ENCODE data around the gene EFNB1.

EFNB1 gene

GRCh38 chrX:68827256-68827655, 1.6 kb upstream of the EFNB1 start:
- no peak overlapping the region for H3K9ac ChIP-seq (ENCODE audit: low read depth in 1 of 2, low read length in 2 of 2)
- H3K27ac ChIP-seq (ENCODE audit: low read depth, low read length), result no peak overlapping the region
- no peak overlapping the region for H3K4me3 ChIP-seq (ENCODE audit: low read depth in 1 of 2, low read length in 2 of 2)
- peaks cover 3 to 4% of the 10 kb centered on the region in 2 donors for H3K4me1 ChIP-seq (ENCODE audit: control insufficient read depth in 1 of 2, insufficient read depth in 2 of 2, low read length in 2 of 2)
- H3K9me3 ChIP-seq (ENCODE audit: control insufficient read depth in 1 of 2, low read length in 2 of 2), result no peaks in the 10 kb centered on the region
- H3K36me3 ChIP-seq (ENCODE audit: control insufficient read depth in 1 of 2, insufficient read depth in 2 of 2, low read length in 2 of 2), result no peaks in the 10 kb centered on the region
- H3K27me3 ChIP-seq (ENCODE audit: control insufficient read depth in 1 of 2, insufficient read depth in 2 of 2, low read length in 2 of 2), result no peaks in the 10 kb centered on the region

DNA sequence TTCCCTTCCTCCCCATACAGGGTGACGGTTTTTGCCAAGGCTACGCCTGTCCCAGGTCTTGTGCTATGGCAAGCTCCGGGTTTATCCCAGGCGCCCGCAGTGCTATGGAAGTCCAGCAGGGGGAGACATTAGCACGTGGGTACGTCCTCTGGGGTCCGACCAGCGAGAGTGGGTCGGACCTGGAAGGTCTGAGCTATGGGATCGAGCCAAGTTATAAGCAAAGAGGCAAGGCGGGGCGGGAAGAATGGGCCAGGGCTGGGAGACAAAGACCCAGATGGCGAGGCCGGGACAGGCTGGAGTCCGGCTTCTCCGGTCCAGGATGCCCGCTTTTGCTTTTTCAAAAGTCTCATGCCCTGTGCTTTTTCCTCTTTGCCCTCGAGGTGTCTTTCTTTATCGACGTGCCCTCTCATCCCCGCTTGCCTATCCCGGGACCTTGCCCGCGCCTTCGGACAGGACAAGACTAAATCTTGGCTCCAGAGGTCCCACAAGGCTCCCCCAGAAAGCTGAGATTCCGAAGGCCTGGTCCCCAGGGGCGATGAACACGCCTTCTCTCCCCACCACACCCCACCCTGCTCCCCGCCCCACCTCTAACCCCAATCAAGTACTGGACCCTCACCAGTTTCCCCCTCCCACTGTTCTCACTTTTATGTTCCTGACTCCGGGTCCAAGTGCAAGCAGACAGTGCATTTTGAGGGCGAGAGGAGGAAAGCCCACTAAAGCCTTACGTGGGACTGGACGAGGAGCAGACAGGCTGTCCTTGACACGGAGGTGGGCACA, 785 bp upstream of the EFNB1 start:
- Histone ChIP-seq H3K27ac (ENCODE audit: low read depth, low read length) (peak overlapping the region; percentile 13), H3K4me3 (ENCODE audit: low read depth in 1 of 2, low read length in 2 of 2) (peak overlapping the region; percentile 74 to 82), H3K9ac (ENCODE audit: low read depth in 1 of 2, low read length in 2 of 2) (no peak overlapping the region), H3K9me3 (ENCODE audit: control insufficient read depth in 1 of 2, low read length in 2 of 2) (no peaks in the 10 kb centered on the region), H3K27me3 (ENCODE audit: control insufficient read depth in 1 of 2, insufficient read depth in 2 of 2, low read length in 2 of 2) (no peaks in the 10 kb centered on the region), H3K4me1 (ENCODE audit: control insufficient read depth in 1 of 2, insufficient read depth in 2 of 2, low read length in 2 of 2) (peaks cover 0 to 6% of the 10 kb centered on the region in 2 donors), H3K36me3 (ENCODE audit: control insufficient read depth in 1 of 2, insufficient read depth in 2 of 2, low read length in 2 of 2) (no peaks in the 10 kb centered on the region)

DNA sequence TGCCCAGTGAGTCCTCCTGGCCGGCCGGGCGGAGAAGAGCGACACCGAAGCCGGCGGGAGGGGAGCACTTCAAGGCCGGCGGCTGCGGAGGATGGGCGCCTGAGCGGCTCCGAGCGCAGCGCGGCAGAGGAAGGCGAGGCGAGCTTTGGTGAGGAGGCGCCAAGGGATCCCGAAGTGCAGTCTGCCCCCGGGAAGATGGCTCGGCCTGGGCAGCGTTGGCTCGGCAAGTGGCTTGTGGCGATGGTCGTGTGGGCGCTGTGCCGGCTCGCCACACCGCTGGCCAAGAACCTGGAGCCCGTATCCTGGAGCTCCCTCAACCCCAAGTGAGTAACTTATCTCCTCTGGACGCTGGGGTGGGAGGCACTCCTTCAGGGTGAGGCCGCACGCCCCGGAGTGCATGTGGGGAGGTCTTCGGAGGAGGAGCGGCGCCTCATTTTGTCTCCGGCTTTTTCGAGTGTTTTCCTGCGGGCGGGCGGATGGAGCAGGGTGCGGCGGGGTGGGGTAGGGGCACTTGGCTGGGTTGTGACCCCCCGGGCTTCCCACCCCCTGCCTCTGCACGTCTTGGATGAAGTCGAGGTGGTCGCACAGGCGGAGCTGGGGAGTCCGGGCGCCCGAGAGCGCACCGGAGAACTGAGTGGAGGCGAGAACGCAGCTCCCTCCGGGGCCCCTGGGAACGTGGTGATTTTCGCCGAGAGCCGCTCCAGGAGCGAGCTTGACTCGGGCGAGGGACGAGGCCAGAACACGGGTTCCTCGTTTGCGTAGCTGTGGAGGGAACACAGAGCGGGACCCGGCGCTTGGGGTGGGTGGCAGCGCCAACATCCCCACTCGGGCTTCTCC, 979 bp downstream of the EFNB1 start:
- Histone ChIP-seq H3K4me3 (ENCODE audit: low read depth in 1 of 2, low read length in 2 of 2) (peak overlapping the region; percentile 74 to 82), H3K4me1 (ENCODE audit: control insufficient read depth in 1 of 2, insufficient read depth in 2 of 2, low read length in 2 of 2) (peaks cover 13 to 20% of the 10 kb centered on the region in 2 donors), H3K36me3 (ENCODE audit: control insufficient read depth in 1 of 2, insufficient read depth in 2 of 2, low read length in 2 of 2) (no peaks in the 10 kb centered on the region), H3K9ac (ENCODE audit: low read depth in 1 of 2, low read length in 2 of 2) (peak overlapping the region; percentile 74 to 78), H3K9me3 (ENCODE audit: control insufficient read depth in 1 of 2, low read length in 2 of 2) (no peaks in the 10 kb centered on the region), H3K27me3 (ENCODE audit: control insufficient read depth in 1 of 2, insufficient read depth in 2 of 2, low read length in 2 of 2) (no peaks in the 10 kb centered on the region), H3K27ac (ENCODE audit: low read depth, low read length) (peak overlapping the region; percentile 66)

DNA sequence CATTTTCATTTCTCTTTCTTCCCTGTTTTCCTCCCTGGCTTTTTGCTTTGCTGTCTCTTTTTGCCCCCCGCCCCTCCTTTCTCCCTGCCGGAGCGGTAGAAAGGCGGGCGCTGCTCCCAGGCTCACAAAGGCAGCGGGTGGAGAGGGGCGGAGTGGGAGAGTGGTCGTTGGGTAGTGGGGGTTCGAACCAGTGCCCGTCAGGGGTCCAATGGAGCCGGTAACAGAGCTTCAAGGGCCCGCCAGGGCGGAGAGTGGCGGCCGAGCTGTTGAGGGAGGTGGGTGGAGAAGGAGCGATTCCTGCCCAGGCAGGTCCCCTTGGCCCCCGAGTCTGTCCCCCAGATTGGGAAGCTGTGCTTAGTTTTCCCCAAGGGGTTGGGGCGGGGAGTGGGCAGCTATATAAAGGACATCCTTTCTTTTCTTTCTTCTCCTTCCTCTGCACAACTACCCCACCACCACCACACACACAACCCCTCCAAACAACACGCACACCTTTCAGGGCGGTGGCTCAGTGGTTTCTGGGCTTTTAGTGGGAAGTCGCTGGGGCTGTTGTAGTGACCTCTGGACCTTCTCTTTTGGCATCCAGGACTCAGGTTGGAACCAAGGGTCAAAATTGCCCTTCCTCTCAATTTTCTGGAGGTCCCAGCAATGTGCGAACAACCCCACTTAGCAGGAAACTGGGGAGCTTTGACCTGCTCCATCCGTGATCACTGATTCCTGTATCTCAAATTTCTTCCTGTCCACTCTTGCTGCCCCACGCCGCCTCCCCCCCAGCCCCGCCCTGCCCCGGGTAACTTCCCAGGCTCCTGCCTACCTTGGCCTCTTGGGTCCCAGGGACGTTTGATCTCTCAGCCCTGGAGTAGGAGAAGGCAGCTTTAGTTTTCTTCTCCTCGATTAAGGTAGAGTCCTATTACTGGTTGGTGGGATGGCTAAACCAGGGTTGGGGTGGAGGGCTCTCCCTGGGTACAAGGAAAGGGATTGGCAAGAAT, 1.9 kb downstream of the EFNB1 start:
- Histone ChIP-seq H3K27ac (ENCODE audit: low read depth, low read length) (peak overlapping the region; percentile 66), H3K9ac (ENCODE audit: low read depth in 1 of 2, low read length in 2 of 2) (peak overlapping the region; percentile 74 to 78)

GRCh38 chrX:68831405-68832100, 2.7 kb downstream of the EFNB1 start:
- Histone ChIP-seq H3K27me3 (ENCODE audit: control insufficient read depth in 1 of 2, insufficient read depth in 2 of 2, low read length in 2 of 2) (no peaks in the 10 kb centered on the region), H3K27ac (ENCODE audit: low read depth, low read length) (peak overlapping the region; percentile 42), H3K4me3 (ENCODE audit: low read depth in 1 of 2, low read length in 2 of 2) (peak overlapping the region; percentile 74 to 82), H3K4me1 (ENCODE audit: control insufficient read depth in 1 of 2, insufficient read depth in 2 of 2, low read length in 2 of 2) (peaks cover 23 to 26% of the 10 kb centered on the region in 2 donors), H3K36me3 (ENCODE audit: control insufficient read depth in 1 of 2, insufficient read depth in 2 of 2, low read length in 2 of 2) (peaks cover 0 to 5% of the 10 kb centered on the region in 2 donors), H3K9me3 (ENCODE audit: control insufficient read depth in 1 of 2, low read length in 2 of 2) (no peaks in the 10 kb centered on the region), H3K9ac (ENCODE audit: low read depth in 1 of 2, low read length in 2 of 2) (peak overlapping the region; percentile 58 to 78)

More for the DNA sequence above, 1.9 kb downstream of the EFNB1 start:
- H3K36me3 ChIP-seq (ENCODE audit: control insufficient read depth in 1 of 2, insufficient read depth in 2 of 2, low read length in 2 of 2), result no peaks in the 10 kb centered on the region
- peaks cover 21 to 22% of the 10 kb centered on the region in 2 donors for H3K4me1 ChIP-seq (ENCODE audit: control insufficient read depth in 1 of 2, insufficient read depth in 2 of 2, low read length in 2 of 2)
- no peaks in the 10 kb centered on the region for H3K27me3 ChIP-seq (ENCODE audit: control insufficient read depth in 1 of 2, insufficient read depth in 2 of 2, low read length in 2 of 2)
- no peaks in the 10 kb centered on the region for H3K9me3 ChIP-seq (ENCODE audit: control insufficient read depth in 1 of 2, low read length in 2 of 2)
- peak overlapping the region; percentile 74 to 82 for H3K4me3 ChIP-seq (ENCODE audit: low read depth in 1 of 2, low read length in 2 of 2)

- no peaks in the 10 kb centered on the region for H3K27me3 ChIP-seq (ENCODE audit: control insufficient read depth in 1 of 2, insufficient read depth in 2 of 2, low read length in 2 of 2)
- peak overlapping the region; percentile 58 to 78 for H3K9ac ChIP-seq (ENCODE audit: low read depth in 1 of 2, low read length in 2 of 2)
- peak overlapping the region; percentile 74 to 82 for H3K4me3 ChIP-seq (ENCODE audit: low read depth in 1 of 2, low read length in 2 of 2)
- peaks cover 0 to 6% of the 10 kb centered on the region in 2 donors for H3K36me3 ChIP-seq (ENCODE audit: control insufficient read depth in 1 of 2, insufficient read depth in 2 of 2, low read length in 2 of 2)
- H3K9me3 ChIP-seq (ENCODE audit: control insufficient read depth in 1 of 2, low read length in 2 of 2), result no peaks in the 10 kb centered on the region
- peaks cover 23 to 30% of the 10 kb centered on the region in 2 donors for H3K4me1 ChIP-seq (ENCODE audit: control insufficient read depth in 1 of 2, insufficient read depth in 2 of 2, low read length in 2 of 2)
- peak overlapping the region; percentile 42 for H3K27ac ChIP-seq (ENCODE audit: low read depth, low read length)
These were observed 3.2 kb downstream of the EFNB1 start for GRCh38 chrX:68832101-68832416.

DNA sequence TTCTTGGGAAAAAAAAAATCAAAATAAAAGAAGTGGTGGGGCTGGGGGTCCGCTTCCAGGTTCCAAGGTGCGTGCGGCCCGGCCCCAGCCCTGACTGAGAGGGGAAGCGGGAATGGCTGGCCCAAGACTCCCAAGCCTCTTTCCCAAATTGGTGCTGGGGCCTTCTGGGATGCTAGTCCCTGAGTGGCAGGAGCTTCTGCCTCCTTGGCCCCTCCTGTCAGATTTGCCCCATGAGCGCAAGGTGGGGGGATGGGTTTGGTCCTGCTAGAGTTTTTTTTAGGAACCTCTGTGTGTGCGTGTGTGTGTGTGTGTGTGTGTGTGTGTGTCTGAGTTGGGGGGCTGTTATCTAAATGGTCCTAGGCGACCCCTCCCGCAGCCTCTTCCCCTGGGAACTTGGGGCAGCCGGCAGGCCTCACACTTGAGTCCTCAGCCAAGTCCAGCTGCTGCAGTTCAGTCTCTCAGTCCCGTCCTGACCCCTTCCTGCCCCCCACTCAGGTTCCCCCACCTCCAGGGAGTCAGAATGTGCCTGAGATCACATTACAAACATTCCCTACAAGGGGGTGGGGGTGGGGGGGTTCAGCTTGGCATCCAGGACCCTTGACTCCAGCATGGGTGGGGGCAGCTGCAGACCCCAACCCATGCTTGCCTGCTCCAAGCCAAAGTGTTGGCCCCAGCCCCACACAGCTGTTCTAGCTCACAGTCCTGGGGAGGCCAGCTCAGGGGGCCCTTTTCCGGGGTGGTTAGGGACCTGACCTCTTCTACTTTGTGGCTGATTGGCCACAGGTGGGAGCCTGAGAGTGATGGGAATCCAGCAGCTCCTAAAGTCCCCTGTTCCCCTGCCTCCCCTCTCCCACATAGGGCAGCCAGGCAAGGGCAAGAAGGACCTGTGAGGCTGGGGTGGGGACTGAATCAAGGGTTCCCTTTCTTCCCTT, 4.0 kb downstream of the EFNB1 start:
- Histone ChIP-seq H3K9ac (ENCODE audit: low read depth in 1 of 2, low read length in 2 of 2) (peak overlapping the region; percentile 58 to 78), H3K27me3 (ENCODE audit: control insufficient read depth in 1 of 2, insufficient read depth in 2 of 2, low read length in 2 of 2) (no peaks in the 10 kb centered on the region), H3K27ac (ENCODE audit: low read depth, low read length) (no peak overlapping the region), H3K4me1 (ENCODE audit: control insufficient read depth in 1 of 2, insufficient read depth in 2 of 2, low read length in 2 of 2) (peaks cover 23 to 37% of the 10 kb centered on the region in 2 donors), H3K9me3 (ENCODE audit: control insufficient read depth in 1 of 2, low read length in 2 of 2) (no peaks in the 10 kb centered on the region), H3K4me3 (ENCODE audit: low read depth in 1 of 2, low read length in 2 of 2) (peak overlapping the region; percentile 74 to 82), H3K36me3 (ENCODE audit: control insufficient read depth in 1 of 2, insufficient read depth in 2 of 2, low read length in 2 of 2) (peaks cover 0 to 6% of the 10 kb centered on the region in 2 donors)

- Histone ChIP-seq H3K27ac (ENCODE audit: low read depth, low read length) (no peak overlapping the region), H3K4me3 (ENCODE audit: low read depth in 1 of 2, low read length in 2 of 2) (peak overlapping the region in 1 of 2 donors; percentile 22), H3K9me3 (ENCODE audit: control insufficient read depth in 1 of 2, low read length in 2 of 2) (no peaks in the 10 kb centered on the region), H3K27me3 (ENCODE audit: control insufficient read depth in 1 of 2, insufficient read depth in 2 of 2, low read length in 2 of 2) (no peaks in the 10 kb centered on the region), H3K9ac (ENCODE audit: low read depth in 1 of 2, low read length in 2 of 2) (peak overlapping the region in 1 of 2 donors; percentile 78), H3K4me1 (ENCODE audit: control insufficient read depth in 1 of 2, insufficient read depth in 2 of 2, low read length in 2 of 2) (peaks cover 25 to 40% of the 10 kb centered on the region in 2 donors), H3K36me3 (ENCODE audit: control insufficient read depth in 1 of 2, insufficient read depth in 2 of 2, low read length in 2 of 2) (peaks cover 0 to 6% of the 10 kb centered on the region in 2 donors)
These were observed 4.6 kb downstream of the EFNB1 start for GRCh38 chrX:68833448-68833805.

Measured in duodenal mucosa (tissue), 2 donors.